ENCODE data around the gene FLII.
"Not testable (repeated sequence)": the region's sequence is repeated elsewhere in the genome, so short reads cannot be mapped to it uniquely, and the experiment has no call there.

FLII gene

GRCh38 chr17:18258356-18259038, at the start of gene FLII:
FLII (minus strand) TSS chr17:18258738; CDS start chr17:18258690, 48 bp downstream.
- peak in 1 of 2 experiments; percentile 31 for DNase-seq

- DNase-seq, result not testable (repeated sequence)
Observed at GRCh38 chr17:18303206-18303605, 44.7 kb upstream of the FLII start.

- DNase-seq, result no peak
Observed at GRCh38 chr17:18300725-18301480, 42.4 kb upstream of the FLII start.

- DNase-seq, result not testable (repeated sequence)
Observed at GRCh38 chr17:18298061-18298460, 39.5 kb upstream of the FLII start.

GRCh38 chr17:18291718-18292540, 33.4 kb upstream of the FLII start:
- DNase-seq, result no peak

- no peak for DNase-seq
Observed at GRCh38 chr17:18285296-18285695, 26.8 kb upstream of the FLII start.

- DNase-seq, result no peak
Observed at GRCh38 chr17:18281788-18282187, 23.2 kb upstream of the FLII start.

GRCh38 chr17:18280766-18281371, 22.3 kb upstream of the FLII start:
- no peak for DNase-seq

- DNase-seq, result no peak
Observed at GRCh38 chr17:18280249-18280648, 21.7 kb upstream of the FLII start.

GRCh38 chr17:18278867-18279266, 20.3 kb upstream of the FLII start:
- no peak for DNase-seq

- no peak for DNase-seq
Observed at GRCh38 chr17:18277076-18277475, 18.5 kb upstream of the FLII start.

- no peak for DNase-seq
Observed at GRCh38 chr17:18270046-18270931, 11.8 kb upstream of the FLII start.

GRCh38 chr17:18267927-18268711, 9.6 kb upstream of the FLII start:
- DNase-seq, result no peak

- no peak for DNase-seq
Observed at GRCh38 chr17:18267366-18267765, 8.8 kb upstream of the FLII start.

GRCh38 chr17:18263885-18264682, 5.5 kb upstream of the FLII start:
- DNase-seq, result no peak

GRCh38 chr17:18262641-18263040, 4.1 kb upstream of the FLII start:
- no peak for DNase-seq

- no peak for DNase-seq
Observed at GRCh38 chr17:18262111-18262510, 3.6 kb upstream of the FLII start.

GRCh38 chr17:18261659-18262058, 3.1 kb upstream of the FLII start:
- DNase-seq, result no peak

GRCh38 chr17:18261146-18261515, 2.6 kb upstream of the FLII start:
- no peak for DNase-seq
